ENCODE data around the gene ESR2.
A peak's percentile ranks its signal among the peaks of the same experiment; 100 is the strongest.
"Not testable (repeated sequence)": the region's sequence is repeated elsewhere in the genome, so short reads cannot be mapped to it uniquely, and the experiment has no call there.

Gene ESR2

DNA sequence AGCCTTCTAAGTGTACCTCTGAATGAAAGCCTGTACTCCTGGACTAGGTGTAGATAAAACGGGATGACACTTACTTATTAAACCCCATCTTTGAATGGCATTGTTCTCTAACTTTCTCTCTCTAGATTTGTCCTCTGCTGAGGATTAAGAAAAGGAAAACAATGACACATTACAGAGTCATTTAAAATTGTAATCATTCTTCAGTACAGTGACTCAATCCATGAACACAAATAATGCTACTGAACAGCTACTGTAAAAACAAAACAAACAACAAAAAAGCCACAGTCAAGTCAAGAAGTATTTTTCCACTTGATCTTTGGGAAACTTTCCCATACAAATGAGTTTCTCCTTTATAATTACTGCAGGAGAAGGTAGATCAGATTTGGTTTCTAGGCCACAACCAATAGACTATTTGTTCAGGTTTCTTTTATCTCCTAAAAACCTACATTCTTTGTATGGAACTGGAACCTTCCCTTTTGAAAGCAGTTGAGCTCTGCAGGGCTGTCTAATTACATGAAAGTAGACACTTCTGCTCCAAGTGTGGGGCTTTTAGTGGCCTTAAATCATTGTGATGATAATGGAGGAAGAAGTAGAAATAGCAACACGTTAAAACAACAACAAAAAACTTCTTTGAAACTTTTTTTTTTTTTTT lies 219.1 kb downstream of the ESR2 start:
- no peak for DNase-seq

DNA sequence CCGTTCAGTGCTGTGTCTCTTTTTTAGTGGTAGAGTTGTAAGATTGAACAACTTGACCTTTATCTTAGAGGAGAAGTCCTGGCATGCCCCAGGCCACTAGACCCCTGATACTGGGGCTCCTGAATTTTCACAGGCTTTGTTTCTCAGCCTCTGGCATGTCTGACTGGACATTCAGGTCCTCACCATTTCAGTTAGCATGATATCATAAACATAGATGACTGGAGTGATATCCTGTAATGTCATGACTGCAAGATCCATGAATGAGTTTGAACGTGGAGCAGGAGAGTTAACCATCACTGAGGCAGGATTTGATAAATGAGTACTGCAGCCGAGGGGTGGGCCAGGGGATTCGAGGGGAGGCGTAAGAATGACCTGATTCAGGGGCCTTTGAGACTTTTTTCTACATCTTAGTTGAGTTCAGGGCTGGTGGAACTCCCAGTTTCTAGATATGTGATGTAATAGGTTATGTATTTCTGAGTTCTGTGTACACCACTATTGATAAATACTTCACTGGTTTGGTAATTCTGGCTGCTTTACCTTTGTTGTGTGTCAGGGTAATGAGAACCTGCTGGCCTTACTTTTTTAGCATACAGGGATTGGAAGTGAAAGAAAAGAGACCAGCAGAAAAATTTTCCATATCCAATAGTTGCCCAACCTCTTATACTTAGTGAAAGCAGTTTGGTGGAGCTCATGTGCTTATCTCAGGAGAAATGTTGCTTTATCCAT lies 224.4 kb downstream of the ESR2 start:
- no peak for DNase-seq

DNA sequence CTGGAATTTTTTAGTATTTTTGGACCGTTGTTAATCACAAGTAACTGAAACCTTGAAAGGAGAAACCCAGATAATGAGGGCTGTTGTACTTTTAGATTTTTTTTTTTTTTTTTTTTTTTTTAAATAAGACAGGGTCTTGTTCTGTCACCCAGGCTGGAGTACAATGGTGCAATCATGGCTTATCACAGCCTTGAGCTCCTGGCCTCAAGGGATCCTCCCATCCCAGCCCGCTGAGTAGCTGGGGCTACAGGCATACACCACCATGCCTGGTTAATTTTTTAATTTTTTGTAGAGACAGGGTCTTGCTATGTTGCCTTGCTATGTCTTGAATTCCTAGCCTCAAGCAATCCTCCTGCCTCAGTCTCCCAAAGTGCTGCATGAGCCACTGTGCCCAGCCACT lies 229.7 kb downstream of the ESR2 start:
- no peak for DNase-seq

GRCh38 chr14:64062381-64063115 lies 231.6 kb downstream of the ESR2 start:
- DNase-seq, result peak; percentile 8

- DNase-seq, result no peak
Measured at GRCh38 chr14:64061706-64062105, 232.5 kb downstream of the ESR2 start.

- DNase-seq, result no peak
Measured at GRCh38 chr14:64061115-64061514, 233.1 kb downstream of the ESR2 start.

- peak; percentile 61 for DNase-seq
Measured at GRCh38 chr14:64060648-64061096, 233.5 kb downstream of the ESR2 start.

GRCh38 chr14:64060199-64060545 lies 234.0 kb downstream of the ESR2 start:
- no peak for DNase-seq

- no peak for DNase-seq
Measured at GRCh38 chr14:64059454-64060198, 234.5 kb downstream of the ESR2 start.

DNA sequence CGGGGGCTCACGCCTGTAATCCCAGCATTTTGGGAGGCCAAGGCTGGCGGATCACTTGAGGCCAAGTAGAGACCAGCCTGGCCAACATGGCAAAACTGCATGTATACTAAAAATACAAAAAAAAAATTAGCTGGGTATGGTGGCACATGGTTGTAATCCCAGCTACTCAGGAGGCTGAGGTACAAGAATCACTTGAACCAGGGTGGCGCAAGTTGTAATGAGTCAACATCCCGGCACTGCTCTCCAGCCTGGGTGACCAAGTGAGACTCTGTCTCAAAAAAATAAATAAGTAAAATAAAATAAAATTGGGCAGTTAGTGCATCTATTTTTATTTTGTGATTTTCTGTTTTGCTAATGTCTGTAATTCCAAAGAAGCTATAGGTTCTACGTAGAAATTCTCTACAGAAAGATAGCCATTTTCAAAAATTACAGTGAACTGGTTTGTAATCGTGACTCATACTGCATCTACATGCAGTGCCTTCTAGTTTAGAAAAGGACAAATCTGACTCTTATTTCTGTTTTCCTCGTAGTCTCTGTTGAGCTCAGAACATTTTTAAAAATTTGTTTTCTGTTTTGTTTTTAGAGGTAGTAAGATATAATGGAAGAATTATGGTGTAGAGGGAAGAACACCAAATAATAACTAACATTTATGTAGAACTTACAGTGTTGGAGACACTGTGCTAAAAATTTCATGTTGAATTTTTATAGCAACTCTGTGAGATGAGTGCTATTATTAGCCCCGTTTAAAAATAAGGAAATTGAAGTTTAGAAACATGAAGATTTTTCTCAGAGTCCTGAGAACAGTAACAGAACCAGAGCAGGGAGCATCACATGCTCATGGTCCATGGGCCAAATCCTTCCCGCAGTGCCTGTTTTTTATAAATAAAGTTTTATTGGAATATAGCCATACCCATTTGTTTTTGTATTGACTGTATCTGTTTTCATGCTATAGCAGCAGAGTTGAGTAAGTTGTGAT lies 240.2 kb downstream of the ESR2 start:
- no peak for DNase-seq

DNA sequence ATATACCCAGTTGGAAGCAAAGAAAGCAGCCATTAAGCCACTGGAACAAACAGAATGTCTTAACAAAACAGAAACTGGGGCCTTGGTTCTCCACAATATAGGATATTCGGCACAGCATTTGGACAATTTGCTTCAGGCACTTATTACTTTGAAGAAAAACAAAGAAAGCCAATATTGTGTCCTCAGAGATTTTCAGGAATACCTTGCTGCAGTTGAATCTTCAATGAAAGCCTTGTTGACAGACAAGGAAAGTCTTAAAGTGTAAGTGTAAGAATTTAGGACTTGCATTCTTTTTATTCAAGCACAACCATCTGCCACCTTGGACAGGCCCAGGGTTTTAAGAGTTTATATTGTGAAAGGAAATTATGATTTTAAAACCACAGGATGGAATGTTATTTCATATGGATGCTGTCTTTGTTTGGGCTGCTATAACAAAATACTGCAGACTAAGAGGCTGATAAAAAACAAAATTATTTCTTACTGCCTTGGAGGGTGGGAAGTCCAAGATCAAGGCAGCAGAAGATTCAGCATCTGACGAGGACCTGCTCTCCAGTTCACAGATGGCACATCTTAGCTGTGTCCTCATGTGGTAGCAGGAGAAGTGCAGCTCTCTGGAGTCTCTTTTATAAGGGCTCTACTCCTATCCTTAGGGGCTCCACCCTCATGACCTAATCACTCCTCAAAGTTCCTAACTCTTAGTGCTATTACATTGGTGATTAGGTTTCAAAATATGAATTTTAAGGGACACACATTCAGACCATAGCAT lies 244.4 kb downstream of the ESR2 start:
- no peak for DNase-seq

DNA sequence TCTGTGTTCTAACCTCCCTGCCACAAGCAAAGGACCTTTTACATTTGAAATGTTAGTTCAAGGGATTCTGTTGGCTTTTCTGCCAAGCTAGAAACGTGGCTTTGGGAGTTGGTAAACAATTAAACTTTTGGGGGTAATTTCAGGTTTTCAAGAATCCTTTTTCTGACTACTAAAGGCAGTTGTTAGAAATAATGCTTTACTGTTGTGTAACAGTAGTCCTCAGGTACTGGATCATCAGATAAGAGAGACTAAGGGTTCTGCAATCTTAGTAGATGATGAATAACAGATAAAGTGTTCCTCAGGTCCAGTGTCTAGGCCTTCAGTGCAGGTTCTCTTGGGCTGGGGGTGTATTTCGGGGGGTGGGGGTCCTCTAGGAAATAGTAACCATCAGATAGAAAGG lies 249.1 kb downstream of the ESR2 start:
- no peak for DNase-seq

- not testable (repeated sequence) for DNase-seq
Measured at GRCh38 chr14:64043296-64043695, 250.9 kb downstream of the ESR2 start.

DNA sequence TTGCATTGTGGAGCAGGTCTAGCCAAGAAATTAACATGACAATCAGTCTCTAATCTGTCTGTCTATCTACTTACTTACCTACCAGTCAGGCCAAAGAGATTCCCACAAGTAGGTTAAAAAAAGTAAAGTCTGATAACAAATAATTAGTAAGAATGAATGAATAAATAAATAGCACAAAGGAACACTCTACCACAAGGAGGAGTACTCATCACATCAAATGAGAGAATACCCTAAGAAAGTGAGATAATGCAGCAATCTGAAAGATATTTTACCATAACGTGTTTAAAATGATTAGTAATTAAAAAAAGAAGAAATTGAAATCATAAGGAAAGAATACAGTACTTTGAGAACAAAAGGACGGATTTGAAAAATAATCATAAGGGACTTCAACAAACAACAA lies 254.1 kb downstream of the ESR2 start:
- peak; percentile 21 for DNase-seq

GRCh38 chr14:64038841-64039542 lies 255.2 kb downstream of the ESR2 start:
- no peak for DNase-seq

GRCh38 chr14:64037869-64038745 lies 256.1 kb downstream of the ESR2 start:
- DNase-seq, result not testable (repeated sequence)

DNA sequence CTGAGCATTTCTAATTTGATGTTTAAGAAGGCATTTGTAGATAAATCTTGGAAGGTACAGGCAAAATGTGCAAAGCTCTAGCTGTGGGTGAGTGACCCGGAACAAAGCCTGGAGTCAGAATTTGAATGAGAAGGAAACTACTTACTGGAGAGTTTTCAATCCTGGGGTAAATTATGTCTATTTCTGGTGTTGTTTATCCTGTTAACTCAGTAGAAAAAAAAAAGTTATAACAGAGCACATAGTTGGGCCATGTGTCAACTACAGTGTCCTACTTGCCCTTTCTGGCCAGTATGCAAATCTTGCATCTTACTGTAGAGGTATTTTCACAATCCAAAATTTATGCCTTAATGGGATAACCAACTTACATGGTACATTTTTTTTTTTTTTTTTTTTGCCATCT lies 259.0 kb downstream of the ESR2 start:
- no peak for DNase-seq
